ENCODE measurements around the gene KAZN. TPM values are rescaled to one million over a fixed set of nuclear protein-coding genes. Genes with fewer than 3 reads are reported as not detected.

KAZN gene
- total RNA-seq, 1 donor from 2014 or later: 3.7 TPM

DNA sequence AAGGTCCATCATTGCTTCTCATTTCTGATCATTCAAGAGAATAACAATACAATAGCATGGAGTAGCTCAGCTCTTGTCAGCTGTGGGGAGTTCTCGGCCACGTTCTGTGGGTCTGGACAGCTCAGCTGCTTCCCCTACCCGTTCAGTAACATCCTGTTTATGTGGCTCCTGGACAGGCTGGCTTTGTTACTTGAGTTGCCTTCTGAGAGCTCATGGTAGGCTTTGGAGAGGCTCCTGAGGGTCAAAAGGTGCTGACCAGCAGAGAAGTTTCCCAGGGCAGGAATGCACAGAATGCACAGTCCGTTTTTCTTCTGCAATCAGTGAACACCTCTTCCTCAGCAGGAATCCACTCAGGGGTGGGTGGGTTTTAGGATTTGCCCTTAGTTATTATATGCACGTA lies 36.0 kb downstream of the KAZN start:
- Histone ChIP-seq H3K4me3 (ENCODE audit: low read length in 3 of 3) (no peak overlapping the region), H3K27ac (ENCODE audit: low read depth, low read length) (no peak overlapping the region), H3K4me1 (ENCODE audit: control insufficient read depth in 3 of 3, insufficient read depth in 3 of 3, low read length in 3 of 3) (no peaks in the 10 kb centered on the region), H3K36me3 (ENCODE audit: control insufficient read depth in 3 of 3, insufficient read depth in 3 of 3, low read length in 3 of 3) (no peaks in the 10 kb centered on the region), H3K9ac (ENCODE audit: low read depth in 1 of 3, low read length in 3 of 3) (no peak overlapping the region), H3K9me3 (ENCODE audit: control insufficient read depth in 3 of 3, low read length in 3 of 3) (no peaks in the 10 kb centered on the region), H3K27me3 (ENCODE audit: control insufficient read depth in 3 of 3, insufficient read depth in 3 of 3, low read length in 3 of 3) (peaks cover 0 to 4% (median 2%) of the 10 kb centered on the region in 3 donors)

- H3K4me1 ChIP-seq (ENCODE audit: control insufficient read depth in 3 of 3, insufficient read depth in 3 of 3, low read length in 3 of 3): no peaks in the 10 kb centered on the region
- H3K27me3 ChIP-seq (ENCODE audit: control insufficient read depth in 3 of 3, insufficient read depth in 3 of 3, low read length in 3 of 3): peaks cover 0 to 7% (median 2%) of the 10 kb centered on the region in 3 donors
- no peak overlapping the region for H3K4me3 ChIP-seq (ENCODE audit: low read length in 3 of 3)
- H3K9ac ChIP-seq (ENCODE audit: low read depth in 1 of 3, low read length in 3 of 3): no peak overlapping the region
- H3K9me3 ChIP-seq (ENCODE audit: control insufficient read depth in 3 of 3, low read length in 3 of 3): no peaks in the 10 kb centered on the region
- H3K36me3 ChIP-seq (ENCODE audit: control insufficient read depth in 3 of 3, insufficient read depth in 3 of 3, low read length in 3 of 3): no peaks in the 10 kb centered on the region
- H3K27ac ChIP-seq (ENCODE audit: low read depth, low read length): no peak overlapping the region
These were observed 36.9 kb downstream of the KAZN start for GRCh38 chr1:14635421-14635820.

GRCh38 chr1:14636897-14637632 lies 38.6 kb downstream of the KAZN start:
- H3K9ac ChIP-seq (ENCODE audit: low read depth in 1 of 3, low read length in 3 of 3): no peak overlapping the region
- no peaks in the 10 kb centered on the region for H3K4me1 ChIP-seq (ENCODE audit: control insufficient read depth in 3 of 3, insufficient read depth in 3 of 3, low read length in 3 of 3)
- H3K36me3 ChIP-seq (ENCODE audit: control insufficient read depth in 3 of 3, insufficient read depth in 3 of 3, low read length in 3 of 3): no peaks in the 10 kb centered on the region
- no peak overlapping the region for H3K4me3 ChIP-seq (ENCODE audit: low read length in 3 of 3)
- H3K27me3 ChIP-seq (ENCODE audit: control insufficient read depth in 3 of 3, insufficient read depth in 3 of 3, low read length in 3 of 3): peaks cover 0 to 7% (median 2%) of the 10 kb centered on the region in 3 donors
- H3K9me3 ChIP-seq (ENCODE audit: control insufficient read depth in 3 of 3, low read length in 3 of 3): no peaks in the 10 kb centered on the region
- H3K27ac ChIP-seq (ENCODE audit: low read depth, low read length): no peak overlapping the region

- H3K4me3 ChIP-seq (ENCODE audit: low read length in 3 of 3): no peak overlapping the region
- no peak overlapping the region for H3K9ac ChIP-seq (ENCODE audit: low read depth in 1 of 3, low read length in 3 of 3)
- H3K27me3 ChIP-seq (ENCODE audit: control insufficient read depth in 3 of 3, insufficient read depth in 3 of 3, low read length in 3 of 3): peaks cover 0 to 7% (median 2%) of the 10 kb centered on the region in 3 donors
- H3K9me3 ChIP-seq (ENCODE audit: control insufficient read depth in 3 of 3, low read length in 3 of 3): no peaks in the 10 kb centered on the region
- no peaks in the 10 kb centered on the region for H3K36me3 ChIP-seq (ENCODE audit: control insufficient read depth in 3 of 3, insufficient read depth in 3 of 3, low read length in 3 of 3)
- H3K4me1 ChIP-seq (ENCODE audit: control insufficient read depth in 3 of 3, insufficient read depth in 3 of 3, low read length in 3 of 3): no peaks in the 10 kb centered on the region
- H3K27ac ChIP-seq (ENCODE audit: low read depth, low read length): no peak overlapping the region
These were observed 41.0 kb downstream of the KAZN start for GRCh38 chr1:14639291-14640050.

DNA sequence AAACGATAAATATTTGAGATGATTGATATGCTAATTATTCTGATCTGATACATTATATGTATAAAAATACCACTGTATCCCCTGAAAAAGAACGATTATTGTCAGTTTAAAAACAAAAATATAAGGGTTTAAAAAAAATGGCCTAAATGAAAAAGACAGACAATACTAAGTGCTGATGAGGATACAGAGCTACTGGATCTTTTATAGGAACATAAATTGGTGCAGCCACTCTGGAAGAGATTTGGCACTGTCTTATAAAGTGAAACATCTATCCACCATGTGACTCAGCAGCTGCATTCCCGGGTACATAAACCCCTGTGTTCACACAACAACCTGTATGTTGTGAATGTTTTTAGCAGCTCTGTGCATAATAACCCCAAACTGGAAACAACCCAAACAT lies 44.2 kb downstream of the KAZN start:
- Histone ChIP-seq H3K27ac (ENCODE audit: low read depth, low read length) (no peak overlapping the region), H3K27me3 (ENCODE audit: control insufficient read depth in 3 of 3, insufficient read depth in 3 of 3, low read length in 3 of 3) (peaks cover 0 to 4% (median 2%) of the 10 kb centered on the region in 3 donors), H3K9ac (ENCODE audit: low read depth in 1 of 3, low read length in 3 of 3) (no peak overlapping the region), H3K4me1 (ENCODE audit: control insufficient read depth in 3 of 3, insufficient read depth in 3 of 3, low read length in 3 of 3) (no peaks in the 10 kb centered on the region), H3K4me3 (ENCODE audit: low read length in 3 of 3) (no peak overlapping the region), H3K9me3 (ENCODE audit: control insufficient read depth in 3 of 3, low read length in 3 of 3) (peaks cover 0 to 3% (median 0%) of the 10 kb centered on the region in 3 donors), H3K36me3 (ENCODE audit: control insufficient read depth in 3 of 3, insufficient read depth in 3 of 3, low read length in 3 of 3) (no peaks in the 10 kb centered on the region)

- Histone ChIP-seq H3K27me3 (ENCODE audit: control insufficient read depth in 3 of 3, insufficient read depth in 3 of 3, low read length in 3 of 3) (no peaks in the 10 kb centered on the region), H3K36me3 (ENCODE audit: control insufficient read depth in 3 of 3, insufficient read depth in 3 of 3, low read length in 3 of 3) (no peaks in the 10 kb centered on the region), H3K27ac (ENCODE audit: low read depth, low read length) (no peak overlapping the region), H3K9me3 (ENCODE audit: control insufficient read depth in 3 of 3, low read length in 3 of 3) (peaks cover 0 to 3% (median 0%) of the 10 kb centered on the region in 3 donors), H3K4me1 (ENCODE audit: control insufficient read depth in 3 of 3, insufficient read depth in 3 of 3, low read length in 3 of 3) (no peaks in the 10 kb centered on the region), H3K9ac (ENCODE audit: low read depth in 1 of 3, low read length in 3 of 3) (no peak overlapping the region), H3K4me3 (ENCODE audit: low read length in 3 of 3) (no peak overlapping the region)
These were observed 48.5 kb downstream of the KAZN start for GRCh38 chr1:14646973-14647372.

- Histone ChIP-seq H3K9me3 (ENCODE audit: control insufficient read depth in 3 of 3, low read length in 3 of 3) (peaks cover 0 to 3% (median 0%) of the 10 kb centered on the region in 3 donors), H3K4me3 (ENCODE audit: low read length in 3 of 3) (no peak overlapping the region), H3K4me1 (ENCODE audit: control insufficient read depth in 3 of 3, insufficient read depth in 3 of 3, low read length in 3 of 3) (no peaks in the 10 kb centered on the region), H3K27ac (ENCODE audit: low read depth, low read length) (no peak overlapping the region), H3K36me3 (ENCODE audit: control insufficient read depth in 3 of 3, insufficient read depth in 3 of 3, low read length in 3 of 3) (no peaks in the 10 kb centered on the region), H3K27me3 (ENCODE audit: control insufficient read depth in 3 of 3, insufficient read depth in 3 of 3, low read length in 3 of 3) (no peaks in the 10 kb centered on the region), H3K9ac (ENCODE audit: low read depth in 1 of 3, low read length in 3 of 3) (no peak overlapping the region)
These were observed 49.3 kb downstream of the KAZN start for GRCh38 chr1:14647777-14648176.

- H3K9ac ChIP-seq (ENCODE audit: low read depth in 1 of 3, low read length in 3 of 3): no peak overlapping the region
- H3K27me3 ChIP-seq (ENCODE audit: control insufficient read depth in 3 of 3, insufficient read depth in 3 of 3, low read length in 3 of 3): no peaks in the 10 kb centered on the region
- H3K9me3 ChIP-seq (ENCODE audit: control insufficient read depth in 3 of 3, low read length in 3 of 3): peaks cover 0 to 3% (median 0%) of the 10 kb centered on the region in 3 donors
- no peak overlapping the region for H3K4me3 ChIP-seq (ENCODE audit: low read length in 3 of 3)
- H3K27ac ChIP-seq (ENCODE audit: low read depth, low read length): no peak overlapping the region
- no peaks in the 10 kb centered on the region for H3K36me3 ChIP-seq (ENCODE audit: control insufficient read depth in 3 of 3, insufficient read depth in 3 of 3, low read length in 3 of 3)
- no peaks in the 10 kb centered on the region for H3K4me1 ChIP-seq (ENCODE audit: control insufficient read depth in 3 of 3, insufficient read depth in 3 of 3, low read length in 3 of 3)
These were observed 49.9 kb downstream of the KAZN start for GRCh38 chr1:14648391-14648790.

DNA sequence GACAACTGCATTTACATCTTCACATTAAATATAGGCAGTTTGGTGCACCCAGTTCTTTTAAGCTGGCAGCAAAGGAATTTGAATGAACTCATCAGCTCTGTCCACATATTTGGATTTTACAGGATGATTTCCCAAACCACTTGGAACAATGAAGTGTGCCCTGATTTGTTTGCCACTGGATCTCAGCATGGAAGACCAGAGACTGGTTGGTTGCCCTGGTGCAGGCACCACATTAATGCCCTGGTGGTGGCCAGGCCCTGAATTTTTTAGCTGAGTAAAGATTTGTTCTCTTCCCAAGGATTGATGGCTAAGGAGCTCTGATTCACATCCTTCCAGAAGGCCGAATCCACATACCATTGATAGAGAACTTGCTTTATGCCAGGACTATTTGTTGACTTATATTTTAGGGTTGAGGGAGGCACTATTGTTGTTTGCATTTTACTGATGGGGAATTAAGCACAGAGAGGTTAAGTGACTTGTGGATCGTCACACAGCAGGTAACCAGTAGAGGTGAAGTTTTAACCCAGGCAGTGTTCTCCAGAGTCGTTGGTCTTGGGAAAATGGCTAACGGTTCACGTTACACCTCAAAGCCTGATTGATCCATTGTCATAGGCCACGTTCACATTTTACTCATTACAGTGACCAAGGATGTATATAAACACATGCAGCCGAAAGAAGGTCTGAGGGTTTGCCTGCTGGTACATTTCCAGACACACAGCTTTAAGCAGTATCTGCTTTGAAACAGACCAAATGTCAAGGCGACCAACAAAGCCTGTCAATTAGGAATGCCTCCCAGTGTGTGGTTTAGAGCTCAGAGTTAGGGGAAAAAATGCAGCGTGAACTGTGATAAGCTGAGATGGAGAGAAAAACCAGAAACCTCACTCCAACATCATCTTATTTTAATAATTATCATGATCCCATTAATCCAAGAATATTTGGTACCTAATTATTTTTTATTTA lies 50.7 kb downstream of the KAZN start:
- Histone ChIP-seq H3K27ac (ENCODE audit: low read depth, low read length) (no peak overlapping the region), H3K9me3 (ENCODE audit: control insufficient read depth in 3 of 3, low read length in 3 of 3) (peaks cover 0 to 3% (median 0%) of the 10 kb centered on the region in 3 donors), H3K9ac (ENCODE audit: low read depth in 1 of 3, low read length in 3 of 3) (no peak overlapping the region), H3K36me3 (ENCODE audit: control insufficient read depth in 3 of 3, insufficient read depth in 3 of 3, low read length in 3 of 3) (no peaks in the 10 kb centered on the region), H3K27me3 (ENCODE audit: control insufficient read depth in 3 of 3, insufficient read depth in 3 of 3, low read length in 3 of 3) (no peaks in the 10 kb centered on the region), H3K4me1 (ENCODE audit: control insufficient read depth in 3 of 3, insufficient read depth in 3 of 3, low read length in 3 of 3) (no peaks in the 10 kb centered on the region), H3K4me3 (ENCODE audit: low read length in 3 of 3) (no peak overlapping the region)
